IMR-90 (cell line): Measurements from ENCODE around the gene MACROD1. TPM values are rescaled to one million over a fixed set of nuclear protein-coding genes. Genes with fewer than 3 reads are reported as not detected.

Experiments used
- ATAC-seq: fragments of 200-7000 bp; cut with Tn5 transposase; 2 replicates; pipeline ENCODE4 v1.9.1; 2020; ENCODE audit warnings: low read depth, mild to moderate bottlenecking, moderate library complexity
- BruUV-seq: library from RNA; stranded (reverse); fragments of 400-500 nt; replicated peaks from 2 replicates; lab custom pipeline; 2021; lab: Mats Ljungman, UMichigan
- CTCF ChIA-PET: fragments of 300-600 bp; formaldehyde crosslinking; extraction: SDS; loops from one replicate; lab custom pipeline; 2021; ENCODE audit warnings: antibody characterized with exemption; lab: Yijun Ruan, JAX
- POLR2A ChIA-PET: fragments of 300-600 bp; sonication (Branson Sonifier 250); formaldehyde crosslinking; loops from one replicate; lab custom pipeline; 2022; ENCODE audit warnings: antibody characterized with exemption; ENCODE audit not compliant: unreplicated experiment; lab: Charles Lee
- DNase-seq: peaks from one replicate; pipeline ENCODE4 v3.0.0; 2013
- H2AFZ ChIP-seq: replicated peaks from 2 replicates; pipeline ENCODE3; 2013; ENCODE audit warnings: low read length, mild to moderate bottlenecking; ENCODE audit not compliant: poor library complexity
- H2AK5ac ChIP-seq: 2 replicates; pipeline ENCODE4 v1.6.1; 2013; ENCODE audit warnings: low read depth, low read length, inconsistent platforms
- H2AK9ac ChIP-seq: replicated peaks from 2 replicates; pipeline ENCODE3; 2013; ENCODE audit warnings: mild to moderate bottlenecking, low read depth, low read length, moderate library complexity; ENCODE audit not compliant: poor library complexity
- H2BK120ac ChIP-seq: 2 replicates; pipeline ENCODE4 v1.6.1; 2013; ENCODE audit warnings: low read depth, low read length, inconsistent platforms
- H2BK15ac ChIP-seq: 3 replicates; pipeline ENCODE4 v1.6.1; 2013; ENCODE audit warnings: low read depth, low read length, inconsistent platforms
- H2BK20ac ChIP-seq: 2 replicates; pipeline ENCODE4 v1.6.1; 2013; ENCODE audit warnings: low read depth, mild to moderate bottlenecking, inconsistent platforms, low read length, moderate library complexity
- H2BK5ac ChIP-seq: 2 replicates; pipeline ENCODE4 v1.6.1; 2013; ENCODE audit warnings: mild to moderate bottlenecking, low read depth, low read length, inconsistent platforms; ENCODE audit not compliant: poor library complexity, severe bottlenecking
- H3K14ac ChIP-seq: replicated peaks from 2 replicates; pipeline ENCODE4 v1.6.1; 2013; ENCODE audit warnings: low read depth, low read length, inconsistent platforms
- H3K18ac ChIP-seq: 2 replicates; pipeline ENCODE4 v1.6.1; 2013; ENCODE audit warnings: low read depth, low read length, control low read depth
- H3K23ac ChIP-seq: 2 replicates; pipeline ENCODE4 v1.6.1; 2013; ENCODE audit warnings: low read depth, low read length, inconsistent platforms
- H3K27ac ChIP-seq: 2 replicates; pipeline ENCODE4 v1.5.1; 2013; ENCODE audit warnings: mild to moderate bottlenecking, control low read depth, low read length; ENCODE audit not compliant: insufficient read depth
- H3K27me3 ChIP-seq: 2 replicates; pipeline ENCODE4 v1.6.1; 2013; ENCODE audit warnings: low read length; ENCODE audit not compliant: control insufficient read depth, insufficient read depth
- H3K36me3 ChIP-seq: 2 replicates; pipeline ENCODE4 v1.6.1; 2013; ENCODE audit warnings: low read length, mixed read lengths; ENCODE audit not compliant: control insufficient read depth, insufficient read depth
- H3K4ac ChIP-seq: 2 replicates; pipeline ENCODE4 v1.6.1; 2013; ENCODE audit warnings: low read depth, low read length, inconsistent platforms
- H3K4me1 ChIP-seq: 2 replicates; pipeline ENCODE4 v1.6.1; 2013; ENCODE audit warnings: low read length, mixed read lengths; ENCODE audit not compliant: control insufficient read depth, insufficient read depth
- H3K4me2 ChIP-seq: 2 replicates; pipeline ENCODE4 v1.6.1; 2013; ENCODE audit warnings: low read depth, mild to moderate bottlenecking, control low read depth, low read length, moderate library complexity
- H3K4me3 ChIP-seq: 2 replicates; pipeline ENCODE4 v1.5.1; 2013; ENCODE audit warnings: low read depth, mild to moderate bottlenecking, control low read depth, low read length, moderate library complexity; ENCODE audit not compliant: insufficient read depth
- H3K56ac ChIP-seq: 2 replicates; pipeline ENCODE4 v1.6.1; 2013; ENCODE audit warnings: low read length, inconsistent platforms; ENCODE audit not compliant: insufficient read depth; ENCODE audit errors: extremely low read depth
- H3K79me1 ChIP-seq, 2 experiments: 2 replicates each; pipeline ENCODE4 v1.6.1; 2013; ENCODE audit warnings: low read length in 2 of 2, inconsistent platforms in 1 of 2, low read depth in 1 of 2
- H3K9ac ChIP-seq: 2 replicates; pipeline ENCODE4 v1.6.1; 2013; ENCODE audit warnings: low read depth, low read length, control low read depth
- H3K9me1 ChIP-seq: 2 replicates; pipeline ENCODE4 v1.6.1; 2013; ENCODE audit warnings: low read length, inconsistent platforms; ENCODE audit not compliant: insufficient read depth
- H3K9me3 ChIP-seq: 2 replicates; pipeline ENCODE4 v1.6.1; 2013; ENCODE audit warnings: low read length; ENCODE audit not compliant: control insufficient read depth, insufficient read depth
- H4K20me1 ChIP-seq: 2 replicates; pipeline ENCODE4 v1.6.1; 2013; ENCODE audit warnings: low read length, inconsistent platforms; ENCODE audit not compliant: insufficient read depth
- H4K5ac ChIP-seq: 2 replicates; pipeline ENCODE4 v1.6.1; 2013; ENCODE audit warnings: mild to moderate bottlenecking, low read depth, low read length, control low read depth
- H4K8ac ChIP-seq, 2 experiments: 2 replicates each; pipeline ENCODE4 v1.6.1; 2013; ENCODE audit warnings: low read depth in 2 of 2, low read length in 2 of 2, control low read depth in 1 of 2, inconsistent platforms in 1 of 2
- H4K91ac ChIP-seq: 2 replicates; pipeline ENCODE4 v1.6.1; 2013; ENCODE audit warnings: low read depth, low read length, inconsistent platforms; ENCODE audit not compliant: insufficient read depth
- CEBPB ChIP-seq: IDR thresholded peaks from 2 replicates; pipeline ENCODE4 v1.6.1; 2012; ENCODE audit warnings: low read depth, low read length, improper control_type of control experiment
- CHD1 ChIP-seq: IDR thresholded peaks from 2 replicates; pipeline ENCODE4 v1.6.1; 2012; ENCODE audit warnings: low read depth, low read length, improper control_type of control experiment
- FOS ChIP-seq: fragments of 150-350 bp; IDR thresholded peaks from 2 replicates; pipeline ENCODE4 v1.6.1; 2016; ENCODE audit warnings: low read depth, low read length
- MAFK ChIP-seq: IDR thresholded peaks from 2 replicates; pipeline ENCODE4 v1.6.1; 2012; ENCODE audit warnings: low read depth, low read length, improper control_type of control experiment
- MAZ ChIP-seq: IDR thresholded peaks from 2 replicates; pipeline ENCODE4 v1.6.1; 2012; ENCODE audit warnings: low read depth, mild to moderate bottlenecking, low read length, improper control_type of control experiment, moderate library complexity, borderline replicate concordance
- MXI1 ChIP-seq: IDR thresholded peaks from 2 replicates; pipeline ENCODE4 v1.6.1; 2012; ENCODE audit warnings: low read depth, mild to moderate bottlenecking, low read length, moderate library complexity, borderline replicate concordance
- NFE2L2 ChIP-seq: fragments of 150-350 bp; IDR thresholded peaks from 2 replicates; pipeline ENCODE4 v1.6.1; 2016; ENCODE audit warnings: low read depth, mild to moderate bottlenecking, low read length
- RAD21 ChIP-seq: IDR thresholded peaks from 2 replicates; pipeline ENCODE4 v1.6.1; 2012; ENCODE audit warnings: low read length, improper control_type of control experiment
- RCOR1 ChIP-seq: IDR thresholded peaks from 2 replicates; pipeline ENCODE4 v1.6.1; 2012; ENCODE audit warnings: mild to moderate bottlenecking, low read length, improper control_type of control experiment; ENCODE audit not compliant: insufficient replicate concordance
- RFX5 ChIP-seq: IDR thresholded peaks from 2 replicates; pipeline ENCODE4 v1.8.0; 2012; ENCODE audit warnings: low read depth, mild to moderate bottlenecking, low read length, moderate library complexity
- SMC3 ChIP-seq: fragments of 150-350 bp; IDR thresholded peaks from 2 replicates; pipeline ENCODE4 v1.6.1; 2016; ENCODE audit warnings: low read depth, mild to moderate bottlenecking, antibody characterized with exemption, low read length, moderate library complexity
- WGBS, 2 experiments: methylation state at CpG; one replicate each; pipeline versions ENCODE4 v1.1.5 to v1.1.7; 2013; ENCODE audit warnings: missing lambda C conversion rate in 2 of 2; ENCODE audit not compliant: insufficient read length in 1 of 2; ENCODE audit errors: extremely low coverage in 2 of 2; 5-methylcytosine and 5-hydroxymethylcytosine counted together
- dilution Hi-C: fragments of 300-500 bp; cut with HindIII; formaldehyde crosslinking; loops from one replicate; pipeline ENCODE4 v1.14.3; 2018; ENCODE audit warnings: low sequenced_read_pairs; ENCODE audit not compliant: unreplicated experiment
- in situ Hi-C: fragments of 300-500 bp; cut with MboI; formaldehyde crosslinking; loops from 3 replicates; pipeline ENCODE4 v1.14.3; 2019; ENCODE audit warnings: low sequenced_read_pairs, inconsistent platforms, mixed read lengths
- intact Hi-C: fragments of 100-400 bp; cut with micrococcal nuclease; formaldehyde crosslinking; loops from 2 replicates; pipeline ENCODE4 v1.10.0; 2022
- polyA plus RNA-seq, 3 experiments: library from polyadenylated mRNA; depleted of rRNA; stranded (reverse); fragments of >200 nt; gene quantifications; 2 replicates each; pipeline ENCODE4 v1.2.3, GENCODE V29; 2012; ENCODE audit warnings: low replicate concordance in 1 of 3
- total RNA-seq: library from RNA; depleted of rRNA; stranded (reverse); fragments of >200 nt; gene quantifications from 2 replicates; pipeline ENCODE4 v1.2.3, GENCODE V29; 2012
- TF ChIP-seq, protein P1 (sequence below): fragments of 150-350 bp; IDR thresholded peaks from 2 replicates; pipeline ENCODE4 v1.6.1; 2016; ENCODE audit warnings: low read depth, mild to moderate bottlenecking, low read length, moderate library complexity, borderline replicate concordance
- TF ChIP-seq, protein P2 (sequence below): fragments of 150-350 bp; IDR thresholded peaks from 2 replicates; pipeline ENCODE4 v1.6.1; 2017; ENCODE audit warnings: mild to moderate bottlenecking, antibody characterized with exemption, low read length, low read depth
- TF ChIP-seq, protein P3 (sequence below): conservative IDR thresholded peaks from 2 replicates; pipeline ENCODE4 v1.5.1; 2012; ENCODE audit warnings: mild to moderate bottlenecking, low read depth, low read length, improper control_type of control experiment

The MACROD1 gene
- total and polyA plus RNA-seq, 2 of the 4 experiments (the other 2 are of a cell fraction) = 2.5 to 9.3 TPM

DNA sequence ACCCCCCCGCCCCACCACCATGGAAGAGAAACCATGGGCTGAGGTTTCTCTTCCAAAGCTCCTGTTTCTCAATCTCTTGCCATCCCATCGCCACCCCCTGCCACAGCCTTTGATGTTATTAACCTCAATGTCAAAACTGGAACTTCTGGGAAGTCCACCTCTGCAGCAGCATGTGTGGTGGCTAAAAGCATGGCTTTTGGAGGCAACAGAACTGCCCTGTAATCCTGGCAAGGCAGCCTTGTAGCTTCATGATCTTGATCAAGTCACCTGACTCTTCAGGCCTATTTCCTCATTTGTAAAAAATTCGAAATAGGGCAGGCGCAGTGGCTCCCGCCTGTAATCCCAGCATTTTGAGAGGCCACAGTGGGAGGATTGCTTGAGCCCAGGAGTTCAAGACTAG, 195.0 kb downstream of the MACROD1 start:
- peaks cover 2% of the 10 kb centered on the region; the same call in 1 of the 2 replicates for H3K9me1 ChIP-seq
- H2BK5ac ChIP-seq = no peak overlapping the region
- H3K4me2 ChIP-seq = no peak overlapping the region
- TF ChIP-seq MAZ (no peak), SMC3 (no peak), NFE2L2 (no peak), MXI1 (no peak), CHD1 (no peak), RCOR1 (no peak), FOS (no peak), CEBPB (no peak), RAD21 (no peak), MAFK (no peak), RFX5 (no peak)
- TF ChIP-seq, protein P1, sequence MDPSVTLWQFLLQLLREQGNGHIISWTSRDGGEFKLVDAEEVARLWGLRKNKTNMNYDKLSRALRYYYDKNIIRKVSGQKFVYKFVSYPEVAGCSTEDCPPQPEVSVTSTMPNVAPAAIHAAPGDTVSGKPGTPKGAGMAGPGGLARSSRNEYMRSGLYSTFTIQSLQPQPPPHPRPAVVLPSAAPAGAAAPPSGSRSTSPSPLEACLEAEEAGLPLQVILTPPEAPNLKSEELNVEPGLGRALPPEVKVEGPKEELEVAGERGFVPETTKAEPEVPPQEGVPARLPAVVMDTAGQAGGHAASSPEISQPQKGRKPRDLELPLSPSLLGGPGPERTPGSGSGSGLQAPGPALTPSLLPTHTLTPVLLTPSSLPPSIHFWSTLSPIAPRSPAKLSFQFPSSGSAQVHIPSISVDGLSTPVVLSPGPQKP = no peak
- TF ChIP-seq, protein P2, sequence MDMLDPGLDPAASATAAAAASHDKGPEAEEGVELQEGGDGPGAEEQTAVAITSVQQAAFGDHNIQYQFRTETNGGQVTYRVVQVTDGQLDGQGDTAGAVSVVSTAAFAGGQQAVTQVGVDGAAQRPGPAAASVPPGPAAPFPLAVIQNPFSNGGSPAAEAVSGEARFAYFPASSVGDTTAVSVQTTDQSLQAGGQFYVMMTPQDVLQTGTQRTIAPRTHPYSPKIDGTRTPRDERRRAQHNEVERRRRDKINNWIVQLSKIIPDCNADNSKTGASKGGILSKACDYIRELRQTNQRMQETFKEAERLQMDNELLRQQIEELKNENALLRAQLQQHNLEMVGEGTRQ = no peak
- TF ChIP-seq, protein P3, sequence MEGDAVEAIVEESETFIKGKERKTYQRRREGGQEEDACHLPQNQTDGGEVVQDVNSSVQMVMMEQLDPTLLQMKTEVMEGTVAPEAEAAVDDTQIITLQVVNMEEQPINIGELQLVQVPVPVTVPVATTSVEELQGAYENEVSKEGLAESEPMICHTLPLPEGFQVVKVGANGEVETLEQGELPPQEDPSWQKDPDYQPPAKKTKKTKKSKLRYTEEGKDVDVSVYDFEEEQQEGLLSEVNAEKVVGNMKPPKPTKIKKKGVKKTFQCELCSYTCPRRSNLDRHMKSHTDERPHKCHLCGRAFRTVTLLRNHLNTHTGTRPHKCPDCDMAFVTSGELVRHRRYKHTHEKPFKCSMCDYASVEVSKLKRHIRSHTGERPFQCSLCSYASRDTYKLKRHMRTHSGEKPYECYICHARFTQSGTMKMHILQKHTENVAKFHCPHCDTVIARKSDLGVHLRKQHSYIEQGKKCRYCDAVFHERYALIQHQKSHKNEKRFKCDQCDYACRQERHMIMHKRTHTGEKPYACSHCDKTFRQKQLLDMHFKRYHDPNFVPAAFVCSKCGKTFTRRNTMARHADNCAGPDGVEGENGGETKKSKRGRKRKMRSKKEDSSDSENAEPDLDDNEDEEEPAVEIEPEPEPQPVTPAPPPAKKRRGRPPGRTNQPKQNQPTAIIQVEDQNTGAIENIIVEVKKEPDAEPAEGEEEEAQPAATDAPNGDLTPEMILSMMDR = no peak
- H2AFZ ChIP-seq = no peak overlapping the region
- peaks cover 2% of the 10 kb centered on the region for H3K4me1 ChIP-seq
- no peaks in the 10 kb centered on the region for H3K9me3 ChIP-seq
- peaks cover 3% of the 10 kb centered on the region for H4K20me1 ChIP-seq
- CTCF ChIA-PET = no interaction called here
- H4K91ac ChIP-seq = no peak overlapping the region
- H3K79me1 ChIP-seq = peaks cover 0 to 8% of the 10 kb centered on the region in 2 experiments; a peak in 3 of 4 replicates
- H3K4me3 ChIP-seq = no peak overlapping the region
- no peak overlapping the region for H2AK9ac ChIP-seq
- no peak overlapping the region for H2BK15ac ChIP-seq
- no CpG with 5 or more reads among the region's 5 CpGs for WGBS, 2 experiments
- in situ Hi-C loops = no loop called here
- H3K14ac ChIP-seq = no peak overlapping the region
- no peak overlapping the region for H3K4ac ChIP-seq
- no peaks in the 10 kb centered on the region for H3K27me3 ChIP-seq
- POLR2A ChIA-PET = no interaction called here
- no peak overlapping the region for H2BK120ac ChIP-seq
- H3K18ac ChIP-seq = no peak overlapping the region
- DNase-seq = no peak
- intact Hi-C loops = no loop called here
- no peak overlapping the region for H4K8ac ChIP-seq
- H3K27ac ChIP-seq = no peak overlapping the region
- no peak overlapping the region for H3K56ac ChIP-seq
- H4K5ac ChIP-seq = no peak overlapping the region
- no peaks in the 10 kb centered on the region for H3K36me3 ChIP-seq
- no peak overlapping the region for H2BK20ac ChIP-seq
- no peak overlapping the region for H3K23ac ChIP-seq
- dilution Hi-C loops = no loop called here
- ATAC-seq = no peak
- no peak overlapping the region for H2AK5ac ChIP-seq
- H3K9ac ChIP-seq = no peak overlapping the region
- BruUV-seq = no TSS peak
